ENCODE measurements around the gene TIMM13. TPM values are rescaled to one million over a fixed set of nuclear protein-coding genes. Genes with fewer than 3 reads are reported as not detected.
A peak's percentile ranks its signal among the peaks of the same experiment; 100 is the strongest.

TIMM13 gene
- polyA plus RNA-seq, 3 donors: 17.3 to 89.3 (median 72.4) TPM

- no peak overlapping the region for H3K9ac ChIP-seq (ENCODE audit: insufficient read depth, low read length, poor library complexity, severe bottlenecking)
- no peaks in the 10 kb centered on the region for H3K9me3 ChIP-seq (replicated peaks in 1 of 2; ENCODE audit: control insufficient read depth in 1 of 2, insufficient read depth in 1 of 2, low read length in 2 of 2)
- no peak overlapping the region for H3K4me3 Mint-ChIP-seq
- no peaks in the 10 kb centered on the region for H3K27me3 ChIP-seq (ENCODE audit: control insufficient read depth in 2 of 2, insufficient read depth in 2 of 2, low read length in 2 of 2)
- no peak for TF ChIP-seq CTCF (IDR thresholded peaks at IDR 0.05)
- peaks cover 9% of the 10 kb centered on the region for H3K4me1 Mint-ChIP-seq
- peaks cover 89% of the 10 kb centered on the region for H3K79me2 ChIP-seq (ENCODE audit: insufficient read depth, low read length)
- H2AFZ ChIP-seq (ENCODE audit: insufficient read depth, low read depth, low read length, poor library complexity, severe bottlenecking): no peak overlapping the region
- H3K9me3 Mint-ChIP-seq: no peaks in the 10 kb centered on the region
- DNase-seq: no peak
- intact Hi-C loops (cut with micrococcal nuclease): no loop called here
- WGBS (ENCODE audit: insufficient coverage): no CpG with 5 or more reads among the region's 11 CpGs
- peaks cover 9 to 11% of the 10 kb centered on the region in 2 donors for H3K36me3 ChIP-seq (replicated peaks in 1 of 2; ENCODE audit: control insufficient read depth in 1 of 2, insufficient read depth in 2 of 2, low read length in 2 of 2)
- H4K20me1 ChIP-seq (ENCODE audit: insufficient read depth, low read length): no peaks in the 10 kb centered on the region
- no peaks in the 10 kb centered on the region for H3K4me1 ChIP-seq (ENCODE audit: control insufficient read depth in 1 of 2, insufficient read depth in 2 of 2, low read length in 2 of 2)
- peaks cover 16 to 50% of the 10 kb centered on the region in 2 donors for H3K36me3 Mint-ChIP-seq
- no peak overlapping the region for H3K27ac ChIP-seq (ENCODE audit: low read depth in 1 of 2, low read length in 2 of 2)
- H3K27me3 Mint-ChIP-seq (ENCODE audit: low read depth in 3 of 3): no peaks in the 10 kb centered on the region
- no peak overlapping the region for H3K4me2 ChIP-seq (replicated peaks; ENCODE audit: extremely low read depth, low read length, poor library complexity, severe bottlenecking)
- H3K27ac Mint-ChIP-seq: no peak overlapping the region
- no peak overlapping the region for H3K4me3 ChIP-seq (replicated peaks in 1 of 3; ENCODE audit: low read depth in 2 of 3, low read length in 3 of 3)
Measured at GRCh38 chr19:2449019-2449418, 21.6 kb upstream of the TIMM13 start.

GRCh38 chr19:2446381-2446780 lies 19.0 kb upstream of the TIMM13 start:
- Histone ChIP-seq H2AFZ (ENCODE audit: insufficient read depth, low read depth, low read length, poor library complexity, severe bottlenecking) (no peak overlapping the region), H3K9me3 (replicated peaks in 1 of 2; ENCODE audit: control insufficient read depth in 1 of 2, insufficient read depth in 1 of 2, low read length in 2 of 2) (no peaks in the 10 kb centered on the region), H3K4me3 (replicated peaks in 1 of 3; ENCODE audit: low read depth in 2 of 3, low read length in 3 of 3) (no peak overlapping the region), H3K36me3 (replicated peaks in 1 of 2; ENCODE audit: control insufficient read depth in 1 of 2, insufficient read depth in 2 of 2, low read length in 2 of 2) (peaks cover 28 to 34% of the 10 kb centered on the region in 2 donors), H3K27me3 (ENCODE audit: control insufficient read depth in 2 of 2, insufficient read depth in 2 of 2, low read length in 2 of 2) (no peaks in the 10 kb centered on the region), H3K4me2 (replicated peaks; ENCODE audit: extremely low read depth, low read length, poor library complexity, severe bottlenecking) (no peak overlapping the region), H3K9ac (ENCODE audit: insufficient read depth, low read length, poor library complexity, severe bottlenecking) (peak overlapping the region; percentile 19), H3K79me2 (ENCODE audit: insufficient read depth, low read length) (peaks cover 85% of the 10 kb centered on the region), H4K20me1 (ENCODE audit: insufficient read depth, low read length) (no peaks in the 10 kb centered on the region), H3K27ac (ENCODE audit: low read depth in 1 of 2, low read length in 2 of 2) (no peak overlapping the region), H3K4me1 (ENCODE audit: control insufficient read depth in 1 of 2, insufficient read depth in 2 of 2, low read length in 2 of 2) (no peaks in the 10 kb centered on the region)
- Mint-ChIP-seq H3K27me3 (ENCODE audit: low read depth in 3 of 3) (peaks cover 0 to 2% (median 0%) of the 10 kb centered on the region in 3 donors), H3K9me3 (no peaks in the 10 kb centered on the region), H3K4me1 (peaks cover 9% of the 10 kb centered on the region), H3K36me3 (peaks cover 29 to 60% of the 10 kb centered on the region in 2 donors), H3K27ac (peak overlapping the region in 3 of 7 donors; percentile 6 to 70 (median 28)), H3K4me3 (no peak overlapping the region)
- DNase-seq: no peak
- TF ChIP-seq CTCF (IDR thresholded peaks at IDR 0.05): no peak
- intact Hi-C loops (cut with micrococcal nuclease): no loop called here
- 2% methylated on average over 15 of the region's 19 CpGs for WGBS (ENCODE audit: insufficient coverage)

All from CD14-positive monocyte (primary cell).